Mammary epithelial cell (primary cell): ENCODE measurements around the gene CDH4.

Source experiments
- CTCF ChIP-seq, 2 donors: IDR thresholded peaks in 1 of 2; conservative IDR thresholded peaks in 1 of 2; 2 replicates each; pipeline ENCODE4 v1.5.1; 2011 to 2012; ENCODE audit warnings: inconsistent platforms in 2 of 2, low read length in 2 of 2, mild to moderate bottlenecking in 2 of 2, control low read depth in 1 of 2, low read depth in 1 of 2; ENCODE audit not compliant: insufficient read depth in 1 of 2; ENCODE audit errors: extremely low read depth in 1 of 2
- EZH2 ChIP-seq: IDR thresholded peaks from 2 replicates; pipeline ENCODE4 v1.6.1; 2012; ENCODE audit warnings: low read length, inconsistent platforms, borderline replicate concordance

GRCh38 chr20:61941721-61942405, 689.8 kb downstream of the CDH4 start:
- TF ChIP-seq CTCF (conservative IDR thresholded peaks at IDR 0.05 in 1 of 2, IDR thresholded peaks at IDR 0.05 in 1 of 2; ENCODE audit: extremely low read depth in 1 of 2, insufficient read depth in 1 of 2, low read depth in 1 of 2, low read length in 2 of 2) = no peak
- no peak for TF ChIP-seq EZH2
